Smooth muscle cell (in vitro differentiated cells): ENCODE results near the gene KCNMB3. TPM values are rescaled to one million over a fixed set of nuclear protein-coding genes. Genes with fewer than 3 reads are reported as not detected.

Experiments used
- DNase-seq: peaks from one replicate; lab custom pipeline; 2025; ENCODE audit not compliant: unreplicated experiment; lab: John Stamatoyannopoulos, UW
- H2AFZ ChIP-seq: fragments of 200-600 bp; sonication (generic); 2 replicates; pipeline ENCODE4 v1.6.0; 2016; ENCODE audit warnings: antibody characterized with exemption, low read depth, mild to moderate bottlenecking
- H3F3A ChIP-seq: fragments of 200-600 bp; sonication (generic); 2 replicates; pipeline ENCODE4 v1.6.0; 2017; ENCODE audit warnings: antibody characterized with exemption, low read depth
- H3K27ac ChIP-seq: fragments of 200-600 bp; sonication (generic); 2 replicates; pipeline ENCODE4 v1.5.1; 2016; ENCODE audit warnings: low read depth, mild to moderate bottlenecking
- H3K27me3 ChIP-seq: fragments of 200-600 bp; sonication (generic); 2 replicates; pipeline ENCODE4 v1.6.1; 2016; ENCODE audit warnings: low read depth, mild to moderate bottlenecking
- H3K36me3 ChIP-seq: fragments of 200-600 bp; sonication (generic); 2 replicates; pipeline ENCODE4 v1.5.1; 2016; ENCODE audit warnings: low read depth
- H3K4me1 ChIP-seq: fragments of 200-600 bp; sonication (generic); 2 replicates; pipeline ENCODE4 v1.5.1; 2016; ENCODE audit warnings: low read depth
- H3K4me2 ChIP-seq: fragments of 200-600 bp; sonication (generic); 2 replicates; pipeline ENCODE4 v1.6.0; 2016; ENCODE audit warnings: mild to moderate bottlenecking
- H3K4me3 ChIP-seq: fragments of 200-600 bp; sonication (generic); 2 replicates; pipeline ENCODE4 v1.5.1; 2016; ENCODE audit warnings: mild to moderate bottlenecking
- H3K79me2 ChIP-seq: fragments of 200-600 bp; sonication (generic); 2 replicates; pipeline ENCODE4 v1.6.0; 2016; ENCODE audit warnings: low read depth, mild to moderate bottlenecking
- H3K9ac ChIP-seq: fragments of 200-600 bp; sonication (generic); 2 replicates; pipeline ENCODE4 v1.6.0; 2016; ENCODE audit warnings: low read depth
- H3K9me3 ChIP-seq: fragments of 200-600 bp; sonication (generic); replicated peaks from 2 replicates; pipeline ENCODE4 v1.5.1; 2016; ENCODE audit warnings: low read depth
- H4K20me1 ChIP-seq: fragments of 200-600 bp; sonication (generic); 2 replicates; pipeline ENCODE4 v1.6.0; 2016; ENCODE audit warnings: low read depth
- WGBS: methylation state at CpG from one replicate; pipeline ENCODE4 v1.1.7; 2016; ENCODE audit warnings: low lambda C conversion rate; 5-methylcytosine and 5-hydroxymethylcytosine counted together
- polyA plus RNA-seq: library from polyadenylated mRNA; unstranded; fragments of >200 nt; fragmentation: Nextera tagmentation; extraction: Ambion mirVana; gene quantifications from 2 replicates; pipeline ENCODE4 v1.2.1, GENCODE V29; 2016
- total RNA-seq: library from RNA; depleted of rRNA; stranded (reverse); fragments of >200 nt; gene quantifications from 2 replicates; pipeline ENCODE4 v1.2.3, GENCODE V29; 2014
- TF ChIP-seq, protein P1 (sequence below): fragments of 200-600 bp; sonication (generic); IDR thresholded peaks from 2 replicates; pipeline ENCODE4 v1.5.1; 2017; ENCODE audit warnings: borderline replicate concordance, mild to moderate bottlenecking, antibody characterized with exemption; ENCODE audit not compliant: insufficient read depth, poor library complexity, severe bottlenecking

KCNMB3 gene
- total and polyA plus RNA-seq, 2 experiments from 2014 or later, result 2.3 TPM; not detected in 1

GRCh38 chr3:179265875-179266274 is 15.0 kb upstream of the KCNMB3 start:
- no peak overlapping the region for H3K9ac ChIP-seq
- H3K27me3 ChIP-seq, result no peaks in the 10 kb centered on the region
- TF ChIP-seq, protein P1, sequence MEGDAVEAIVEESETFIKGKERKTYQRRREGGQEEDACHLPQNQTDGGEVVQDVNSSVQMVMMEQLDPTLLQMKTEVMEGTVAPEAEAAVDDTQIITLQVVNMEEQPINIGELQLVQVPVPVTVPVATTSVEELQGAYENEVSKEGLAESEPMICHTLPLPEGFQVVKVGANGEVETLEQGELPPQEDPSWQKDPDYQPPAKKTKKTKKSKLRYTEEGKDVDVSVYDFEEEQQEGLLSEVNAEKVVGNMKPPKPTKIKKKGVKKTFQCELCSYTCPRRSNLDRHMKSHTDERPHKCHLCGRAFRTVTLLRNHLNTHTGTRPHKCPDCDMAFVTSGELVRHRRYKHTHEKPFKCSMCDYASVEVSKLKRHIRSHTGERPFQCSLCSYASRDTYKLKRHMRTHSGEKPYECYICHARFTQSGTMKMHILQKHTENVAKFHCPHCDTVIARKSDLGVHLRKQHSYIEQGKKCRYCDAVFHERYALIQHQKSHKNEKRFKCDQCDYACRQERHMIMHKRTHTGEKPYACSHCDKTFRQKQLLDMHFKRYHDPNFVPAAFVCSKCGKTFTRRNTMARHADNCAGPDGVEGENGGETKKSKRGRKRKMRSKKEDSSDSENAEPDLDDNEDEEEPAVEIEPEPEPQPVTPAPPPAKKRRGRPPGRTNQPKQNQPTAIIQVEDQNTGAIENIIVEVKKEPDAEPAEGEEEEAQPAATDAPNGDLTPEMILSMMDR, result no peak
- no peaks in the 10 kb centered on the region for H3K79me2 ChIP-seq
- H3K4me1 ChIP-seq, result no peaks in the 10 kb centered on the region
- no peak overlapping the region for H2AFZ ChIP-seq
- H3K27ac ChIP-seq, result no peak overlapping the region
- no peaks in the 10 kb centered on the region for H3K36me3 ChIP-seq
- H3K4me3 ChIP-seq, result no peak overlapping the region
- no peak for DNase-seq
- no peaks in the 10 kb centered on the region for H3F3A ChIP-seq
- no peak overlapping the region for H3K4me2 ChIP-seq
- WGBS, result 71% methylated on average over 4 of the region's 4 CpGs
- no peaks in the 10 kb centered on the region for H4K20me1 ChIP-seq
- no peaks in the 10 kb centered on the region for H3K9me3 ChIP-seq

- H2AFZ ChIP-seq, result no peak overlapping the region
- TF ChIP-seq, protein P1, result no peak
- 87% methylated on average over 1 of the region's 1 CpG for WGBS
These were observed 14.2 kb upstream of the KCNMB3 start for GRCh38 chr3:179265092-179265491.

DNA sequence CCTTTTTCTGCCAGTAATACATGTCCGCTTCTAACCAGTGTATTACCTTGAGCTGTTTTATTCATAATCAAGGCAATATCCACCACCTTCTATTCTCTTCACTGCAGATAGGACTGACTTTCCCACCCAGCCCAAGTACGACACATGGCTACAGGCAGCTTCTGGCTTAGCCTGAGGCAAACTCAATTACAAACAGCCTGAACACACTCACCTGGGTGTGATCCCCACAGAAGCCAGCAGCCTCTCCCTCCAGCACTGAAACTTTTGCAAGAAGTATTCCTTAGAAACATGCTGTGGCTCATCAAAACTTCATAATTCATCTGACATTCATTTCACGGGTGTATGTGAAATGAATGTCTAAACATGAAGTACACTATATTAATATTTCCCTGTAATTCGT is 13.5 kb upstream of the KCNMB3 start:
- Histone ChIP-seq H3K4me2 (no peak overlapping the region), H3K79me2 (no peaks in the 10 kb centered on the region), H4K20me1 (no peaks in the 10 kb centered on the region), H3K4me3 (no peak overlapping the region), H3F3A (no peaks in the 10 kb centered on the region), H3K9me3 (no peaks in the 10 kb centered on the region), H3K27ac (no peak overlapping the region), H2AFZ (no peak overlapping the region), H3K27me3 (no peaks in the 10 kb centered on the region), H3K4me1 (no peaks in the 10 kb centered on the region), H3K9ac (no peak overlapping the region), H3K36me3 (no peaks in the 10 kb centered on the region)
- DNase-seq, result no peak
- WGBS, result 40% methylated on average over 4 of the region's 4 CpGs
- TF ChIP-seq, protein P1, result no peak

More at GRCh38 chr3:179265092-179265491, 14.2 kb upstream of the KCNMB3 start:
- H3K27ac ChIP-seq, result no peak overlapping the region
- H3K79me2 ChIP-seq, result no peaks in the 10 kb centered on the region
- no peaks in the 10 kb centered on the region for H3K4me1 ChIP-seq
- H3F3A ChIP-seq, result no peaks in the 10 kb centered on the region
- no peaks in the 10 kb centered on the region for H3K36me3 ChIP-seq
- no peak for DNase-seq
- no peaks in the 10 kb centered on the region for H3K9me3 ChIP-seq
- H3K27me3 ChIP-seq, result no peaks in the 10 kb centered on the region
- no peak overlapping the region for H3K4me2 ChIP-seq
- no peak overlapping the region for H3K4me3 ChIP-seq
- no peaks in the 10 kb centered on the region for H4K20me1 ChIP-seq
- no peak overlapping the region for H3K9ac ChIP-seq

- no peaks in the 10 kb centered on the region for H3K27me3 ChIP-seq
- H2AFZ ChIP-seq, result no peak overlapping the region
- no peak overlapping the region for H3K9ac ChIP-seq
- H3K4me2 ChIP-seq, result no peak overlapping the region
- no peaks in the 10 kb centered on the region for H3K36me3 ChIP-seq
- DNase-seq, result no peak
- H3K4me3 ChIP-seq, result no peak overlapping the region
- H3K9me3 ChIP-seq, result no peaks in the 10 kb centered on the region
- TF ChIP-seq, protein P1, result no peak
- H4K20me1 ChIP-seq, result no peaks in the 10 kb centered on the region
- WGBS, result 98% methylated on average over 29 of the region's 29 CpGs
- H3K79me2 ChIP-seq, result no peaks in the 10 kb centered on the region
- no peaks in the 10 kb centered on the region for H3F3A ChIP-seq
- no peak overlapping the region for H3K27ac ChIP-seq
- H3K4me1 ChIP-seq, result no peaks in the 10 kb centered on the region
These were observed 12.2 kb upstream of the KCNMB3 start for GRCh38 chr3:179263134-179263533.
